ENCODE data around the gene SOCS7. TPM values are rescaled to one million over a fixed set of nuclear protein-coding genes. Genes with fewer than 3 reads are reported as not detected.

The SOCS7 gene
- total RNA-seq, 1 experiment from 2014 or later = 31.0 TPM

DNA sequence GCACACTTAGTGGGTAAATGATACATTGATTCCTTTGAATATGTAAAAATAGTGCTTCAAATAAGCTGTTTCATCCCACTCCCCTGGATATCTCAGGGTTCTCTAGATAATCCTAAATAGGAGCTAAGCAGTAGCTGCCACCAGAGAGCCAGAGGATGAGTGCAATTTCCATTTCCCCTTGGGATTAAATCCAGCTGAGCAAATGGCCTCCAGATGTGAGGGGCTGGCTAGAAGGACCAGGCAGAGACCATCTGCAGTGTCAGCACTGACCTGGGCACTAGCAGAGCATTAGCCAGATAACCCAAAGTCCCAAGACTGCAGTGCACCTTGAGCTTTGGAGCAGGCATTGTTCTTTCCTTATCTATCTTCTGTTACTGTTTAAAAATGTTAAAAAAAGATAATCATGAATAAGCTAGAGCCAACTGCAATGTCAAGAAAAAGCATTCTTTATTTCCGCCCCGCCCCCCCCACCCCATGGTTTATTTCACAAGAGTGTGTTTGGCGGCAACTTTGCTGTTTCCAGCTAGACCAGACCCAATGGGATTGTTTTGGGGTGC, 27.4 kb upstream of the SOCS7 start:
- Histone ChIP-seq H3K36me3 (ENCODE audit: control insufficient read depth, insufficient read depth, low read length) (0 out of 2 replicates have a peak, but pooled peaks cover 2% of the 10 kb centered on the region), H3K4me1 (ENCODE audit: control insufficient read depth, insufficient read depth, low read length) (no peaks in the 10 kb centered on the region), H3K27me3 (ENCODE audit: control insufficient read depth, insufficient read depth, low read length) (no peaks in the 10 kb centered on the region), H3K27ac (ENCODE audit: low read length) (no peak overlapping the region), H3K4me3 (ENCODE audit: low read depth in 2 of 2, low read length in 2 of 2) (no peak overlapping the region), H3K9me3 (ENCODE audit: control insufficient read depth, insufficient read depth, low read depth, low read length) (no peaks in the 10 kb centered on the region)
- DNase-seq (ENCODE audit: low read depth, low spot score) = no peak
- BruUV-seq (replicated peaks) = no TSS peak
- POLR2A ChIA-PET = no interaction called here
- in situ Hi-C loops (cut with HindIII; ENCODE audit: low pct_unique_long_range_greater_than_20kb, low sequenced_read_pairs) = no loop called here
- intact Hi-C loops (cut with micrococcal nuclease; ENCODE audit: unreplicated experiment) = no loop called here
- no peak for ATAC-seq
- CTCF ChIA-PET = no interaction called here
- TF ChIP-seq POLR2AphosphoS5 (IDR thresholded peaks at IDR 0.05; ENCODE audit: low read depth, low read length) (no peak), TCF7L2 (IDR thresholded peaks at IDR 0.05; ENCODE audit: low read depth, low read length) (no peak), SIN3A (IDR thresholded peaks at IDR 0.05; ENCODE audit: borderline replicate concordance, insufficient read depth, low read depth, low read length) (no peak), REST (IDR thresholded peaks at IDR 0.05; ENCODE audit: insufficient read depth in 1 of 2, low read depth in 2 of 2, low read length in 1 of 2) (no peak)
- TF ChIP-seq, protein P1, sequence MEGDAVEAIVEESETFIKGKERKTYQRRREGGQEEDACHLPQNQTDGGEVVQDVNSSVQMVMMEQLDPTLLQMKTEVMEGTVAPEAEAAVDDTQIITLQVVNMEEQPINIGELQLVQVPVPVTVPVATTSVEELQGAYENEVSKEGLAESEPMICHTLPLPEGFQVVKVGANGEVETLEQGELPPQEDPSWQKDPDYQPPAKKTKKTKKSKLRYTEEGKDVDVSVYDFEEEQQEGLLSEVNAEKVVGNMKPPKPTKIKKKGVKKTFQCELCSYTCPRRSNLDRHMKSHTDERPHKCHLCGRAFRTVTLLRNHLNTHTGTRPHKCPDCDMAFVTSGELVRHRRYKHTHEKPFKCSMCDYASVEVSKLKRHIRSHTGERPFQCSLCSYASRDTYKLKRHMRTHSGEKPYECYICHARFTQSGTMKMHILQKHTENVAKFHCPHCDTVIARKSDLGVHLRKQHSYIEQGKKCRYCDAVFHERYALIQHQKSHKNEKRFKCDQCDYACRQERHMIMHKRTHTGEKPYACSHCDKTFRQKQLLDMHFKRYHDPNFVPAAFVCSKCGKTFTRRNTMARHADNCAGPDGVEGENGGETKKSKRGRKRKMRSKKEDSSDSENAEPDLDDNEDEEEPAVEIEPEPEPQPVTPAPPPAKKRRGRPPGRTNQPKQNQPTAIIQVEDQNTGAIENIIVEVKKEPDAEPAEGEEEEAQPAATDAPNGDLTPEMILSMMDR (IDR thresholded peaks at IDR 0.05) = no peak

DNA sequence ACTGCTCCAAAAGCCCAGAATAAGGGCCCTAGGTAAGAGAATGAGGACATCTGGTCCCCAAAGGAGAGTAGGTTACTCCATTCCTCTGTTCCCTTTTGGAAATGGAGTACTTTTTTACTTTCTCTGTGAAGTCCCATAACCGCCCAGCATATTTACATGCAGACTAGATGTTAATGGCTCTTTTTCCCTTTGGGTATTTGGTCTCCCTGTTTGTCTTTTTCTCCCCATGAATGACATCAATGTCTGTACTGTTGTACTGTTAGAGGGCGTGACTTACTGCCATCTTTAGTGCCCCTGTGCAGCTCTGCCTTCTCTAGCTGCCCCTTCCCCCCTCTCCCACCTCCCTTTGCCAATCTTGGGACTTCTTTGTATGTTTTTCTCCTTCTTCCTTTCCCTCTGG, 26.9 kb upstream of the SOCS7 start:
- H3K9me3 ChIP-seq (ENCODE audit: control insufficient read depth, insufficient read depth, low read depth, low read length) = no peaks in the 10 kb centered on the region
- CTCF ChIA-PET = no interaction called here
- no peak for DNase-seq (ENCODE audit: low read depth, low spot score)
- H3K4me1 ChIP-seq (ENCODE audit: control insufficient read depth, insufficient read depth, low read length) = no peaks in the 10 kb centered on the region
- H3K36me3 ChIP-seq (ENCODE audit: control insufficient read depth, insufficient read depth, low read length) = 0 out of 2 replicates have a peak, but pooled peaks cover 2% of the 10 kb centered on the region
- POLR2A ChIA-PET = no interaction called here
- in situ Hi-C loops (cut with HindIII; ENCODE audit: low pct_unique_long_range_greater_than_20kb, low sequenced_read_pairs) = no loop called here
- H3K27me3 ChIP-seq (ENCODE audit: control insufficient read depth, insufficient read depth, low read length) = no peaks in the 10 kb centered on the region
- no peak for TF ChIP-seq REST (IDR thresholded peaks at IDR 0.05; ENCODE audit: insufficient read depth in 1 of 2, low read depth in 2 of 2, low read length in 1 of 2)
- TF ChIP-seq, protein P1 (IDR thresholded peaks at IDR 0.05) = no peak
- TF ChIP-seq POLR2AphosphoS5 (IDR thresholded peaks at IDR 0.05; ENCODE audit: low read depth, low read length) = no peak
- TF ChIP-seq SIN3A (IDR thresholded peaks at IDR 0.05; ENCODE audit: borderline replicate concordance, insufficient read depth, low read depth, low read length) = no peak
- no peak for TF ChIP-seq TCF7L2 (IDR thresholded peaks at IDR 0.05; ENCODE audit: low read depth, low read length)
- BruUV-seq (replicated peaks) = no TSS peak
- intact Hi-C loops (cut with micrococcal nuclease; ENCODE audit: unreplicated experiment) = no loop called here
- no peak overlapping the region for H3K27ac ChIP-seq (ENCODE audit: low read length)
- H3K4me3 ChIP-seq (ENCODE audit: low read depth in 2 of 2, low read length in 2 of 2) = no peak overlapping the region
- ATAC-seq = no peak

All from Panc1 (cell line).